Smooth muscle cell (in vitro differentiated cells): ENCODE results near the gene QKI. TPM values are rescaled to one million over a fixed set of nuclear protein-coding genes. Genes with fewer than 3 reads are reported as not detected.
"Not testable (repeated sequence)": the region's sequence is repeated elsewhere in the genome, so short reads cannot be mapped to it uniquely, and the experiment has no call there.

ENCODE experiments used
- DNase-seq: peaks from one replicate; lab custom pipeline; 2025; ENCODE audit not compliant: unreplicated experiment; lab: John Stamatoyannopoulos, UW
- H2AFZ ChIP-seq: fragments of 200-600 bp; sonication (generic); 2 replicates; pipeline ENCODE4 v1.6.0; 2016; ENCODE audit warnings: antibody characterized with exemption, low read depth, mild to moderate bottlenecking
- H3F3A ChIP-seq: fragments of 200-600 bp; sonication (generic); 2 replicates; pipeline ENCODE4 v1.6.0; 2017; ENCODE audit warnings: antibody characterized with exemption, low read depth
- H3K27ac ChIP-seq: fragments of 200-600 bp; sonication (generic); 2 replicates; pipeline ENCODE4 v1.5.1; 2016; ENCODE audit warnings: low read depth, mild to moderate bottlenecking
- H3K27me3 ChIP-seq: fragments of 200-600 bp; sonication (generic); 2 replicates; pipeline ENCODE4 v1.6.1; 2016; ENCODE audit warnings: low read depth, mild to moderate bottlenecking
- H3K36me3 ChIP-seq: fragments of 200-600 bp; sonication (generic); 2 replicates; pipeline ENCODE4 v1.5.1; 2016; ENCODE audit warnings: low read depth
- H3K4me1 ChIP-seq: fragments of 200-600 bp; sonication (generic); 2 replicates; pipeline ENCODE4 v1.5.1; 2016; ENCODE audit warnings: low read depth
- H3K4me2 ChIP-seq: fragments of 200-600 bp; sonication (generic); 2 replicates; pipeline ENCODE4 v1.6.0; 2016; ENCODE audit warnings: mild to moderate bottlenecking
- H3K4me3 ChIP-seq: fragments of 200-600 bp; sonication (generic); 2 replicates; pipeline ENCODE4 v1.5.1; 2016; ENCODE audit warnings: mild to moderate bottlenecking
- H3K79me2 ChIP-seq: fragments of 200-600 bp; sonication (generic); 2 replicates; pipeline ENCODE4 v1.6.0; 2016; ENCODE audit warnings: low read depth, mild to moderate bottlenecking
- H3K9ac ChIP-seq: fragments of 200-600 bp; sonication (generic); 2 replicates; pipeline ENCODE4 v1.6.0; 2016; ENCODE audit warnings: low read depth
- H3K9me3 ChIP-seq: fragments of 200-600 bp; sonication (generic); replicated peaks from 2 replicates; pipeline ENCODE4 v1.5.1; 2016; ENCODE audit warnings: low read depth
- H4K20me1 ChIP-seq: fragments of 200-600 bp; sonication (generic); 2 replicates; pipeline ENCODE4 v1.6.0; 2016; ENCODE audit warnings: low read depth
- whole genome bisulfite sequencing: methylation state at CpG from one replicate; pipeline ENCODE4 v1.1.7; 2016; ENCODE audit warnings: low lambda C conversion rate; 5-methylcytosine and 5-hydroxymethylcytosine counted together
- polyA plus RNA-seq: library from polyadenylated mRNA; unstranded; fragments of >200 nt; fragmentation: Nextera tagmentation; extraction: Ambion mirVana; gene quantifications from 2 replicates; pipeline ENCODE4 v1.2.1, GENCODE V29; 2016
- total RNA-seq: library from RNA; depleted of rRNA; stranded (reverse); fragments of >200 nt; gene quantifications from 2 replicates; pipeline ENCODE4 v1.2.3, GENCODE V29; 2014
- TF ChIP-seq, protein P1 (sequence below): fragments of 200-600 bp; sonication (generic); IDR thresholded peaks from 2 replicates; pipeline ENCODE4 v1.5.1; 2017; ENCODE audit warnings: borderline replicate concordance, mild to moderate bottlenecking, antibody characterized with exemption; ENCODE audit not compliant: insufficient read depth, poor library complexity, severe bottlenecking

Gene QKI
- total and polyA plus RNA-seq, 2 experiments from 2014 or later: 65.1 to 162 TPM

DNA sequence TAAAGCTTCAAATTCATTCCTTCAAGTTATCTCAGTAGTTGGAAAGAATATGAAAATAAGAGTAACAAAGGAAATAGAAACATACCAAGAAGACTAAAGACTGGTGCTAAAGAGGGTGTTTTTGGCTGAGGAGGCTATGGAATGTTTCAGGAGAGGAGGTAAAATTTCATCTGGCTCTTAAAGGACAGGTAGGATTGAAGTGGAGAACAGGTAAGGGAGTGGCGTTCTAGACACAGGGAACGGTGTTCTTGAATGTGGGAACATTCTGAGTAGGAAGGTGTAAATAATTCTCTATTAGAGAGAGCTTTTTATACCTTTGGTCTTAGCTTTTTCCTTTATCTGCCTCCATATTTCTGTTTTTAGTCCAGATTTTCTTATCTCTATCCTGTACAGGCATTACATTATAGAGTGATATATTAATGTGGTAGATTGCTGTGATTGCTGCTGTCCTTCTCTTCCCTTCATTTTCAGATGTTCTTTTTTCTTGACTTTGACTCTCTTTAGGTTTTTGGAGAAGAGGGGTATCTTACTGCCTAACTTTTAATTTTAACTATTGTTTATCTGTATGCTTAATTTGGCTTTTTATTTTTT, 15.4 kb downstream of the QKI start:
- no peaks in the 10 kb centered on the region for H3F3A ChIP-seq
- no peaks in the 10 kb centered on the region for H3K27me3 ChIP-seq
- H3K9ac ChIP-seq: no peak overlapping the region
- peak overlapping the region; percentile 22 for H3K4me2 ChIP-seq
- no peak overlapping the region for H2AFZ ChIP-seq
- peaks cover 31% of the 10 kb centered on the region for H3K4me1 ChIP-seq
- DNase-seq: no peak
- H4K20me1 ChIP-seq: peaks cover 100% of the 10 kb centered on the region
- no peaks in the 10 kb centered on the region for H3K36me3 ChIP-seq
- peaks cover 100% of the 10 kb centered on the region for H3K79me2 ChIP-seq
- no peak overlapping the region for H3K4me3 ChIP-seq
- TF ChIP-seq, protein P1, sequence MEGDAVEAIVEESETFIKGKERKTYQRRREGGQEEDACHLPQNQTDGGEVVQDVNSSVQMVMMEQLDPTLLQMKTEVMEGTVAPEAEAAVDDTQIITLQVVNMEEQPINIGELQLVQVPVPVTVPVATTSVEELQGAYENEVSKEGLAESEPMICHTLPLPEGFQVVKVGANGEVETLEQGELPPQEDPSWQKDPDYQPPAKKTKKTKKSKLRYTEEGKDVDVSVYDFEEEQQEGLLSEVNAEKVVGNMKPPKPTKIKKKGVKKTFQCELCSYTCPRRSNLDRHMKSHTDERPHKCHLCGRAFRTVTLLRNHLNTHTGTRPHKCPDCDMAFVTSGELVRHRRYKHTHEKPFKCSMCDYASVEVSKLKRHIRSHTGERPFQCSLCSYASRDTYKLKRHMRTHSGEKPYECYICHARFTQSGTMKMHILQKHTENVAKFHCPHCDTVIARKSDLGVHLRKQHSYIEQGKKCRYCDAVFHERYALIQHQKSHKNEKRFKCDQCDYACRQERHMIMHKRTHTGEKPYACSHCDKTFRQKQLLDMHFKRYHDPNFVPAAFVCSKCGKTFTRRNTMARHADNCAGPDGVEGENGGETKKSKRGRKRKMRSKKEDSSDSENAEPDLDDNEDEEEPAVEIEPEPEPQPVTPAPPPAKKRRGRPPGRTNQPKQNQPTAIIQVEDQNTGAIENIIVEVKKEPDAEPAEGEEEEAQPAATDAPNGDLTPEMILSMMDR: no peak
- H3K27ac ChIP-seq: no peak overlapping the region
- H3K9me3 ChIP-seq: no peaks in the 10 kb centered on the region
- 95% methylated on average over 2 of the region's 2 CpGs for WGBS

DNA sequence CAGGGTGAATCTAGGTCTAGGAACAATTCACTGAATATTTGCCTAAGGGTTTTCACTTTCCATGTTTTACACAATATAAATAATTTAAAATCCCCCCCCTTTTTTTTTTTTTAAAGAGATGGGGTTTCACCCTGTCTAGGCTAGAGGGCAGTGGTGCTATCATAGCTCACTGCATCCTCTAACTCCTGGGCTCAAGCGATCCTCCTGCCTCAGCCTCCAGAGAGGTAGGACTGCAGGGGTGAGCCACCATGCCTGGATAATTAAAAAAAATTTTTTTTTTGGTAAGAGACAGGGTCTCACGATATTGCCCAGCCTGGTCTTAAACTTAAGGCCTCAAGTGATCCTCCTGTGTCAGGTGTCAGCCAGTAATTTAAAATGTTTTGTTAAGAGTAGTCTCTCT, 17.8 kb downstream of the QKI start:
- no peaks in the 10 kb centered on the region for H3K9me3 ChIP-seq
- no peak overlapping the region for H3K27ac ChIP-seq
- H4K20me1 ChIP-seq: peaks cover 100% of the 10 kb centered on the region
- no peaks in the 10 kb centered on the region for H3K27me3 ChIP-seq
- H3K79me2 ChIP-seq: peaks cover 100% of the 10 kb centered on the region
- peaks cover 24% of the 10 kb centered on the region for H3K4me1 ChIP-seq
- no peaks in the 10 kb centered on the region for H3F3A ChIP-seq
- H3K9ac ChIP-seq: no peak overlapping the region
- TF ChIP-seq, protein P1: no peak
- no peak overlapping the region for H3K4me3 ChIP-seq
- 98% methylated on average over 2 of the region's 2 CpGs for WGBS
- H2AFZ ChIP-seq: no peak overlapping the region
- no peak overlapping the region for H3K4me2 ChIP-seq
- no peak for DNase-seq
- no peaks in the 10 kb centered on the region for H3K36me3 ChIP-seq

DNA sequence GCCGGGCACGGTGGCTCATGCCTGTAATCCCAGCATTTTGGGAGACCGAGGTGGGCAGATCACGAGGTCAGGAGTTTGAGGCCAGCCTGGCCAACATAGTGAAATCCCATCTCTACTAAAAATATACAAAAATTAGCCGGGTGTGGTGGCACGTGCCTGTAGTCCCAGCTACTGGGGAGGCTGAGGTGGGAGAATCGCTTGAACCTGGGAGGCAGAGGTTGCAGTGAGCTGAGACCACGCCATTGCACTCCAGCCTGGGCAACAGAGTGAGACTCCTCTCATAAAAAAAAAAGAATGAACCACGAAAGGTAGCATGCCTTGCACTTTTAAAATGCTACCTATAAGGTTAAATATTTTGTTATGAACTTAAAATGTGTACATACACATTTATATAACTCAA, 19.0 kb downstream of the QKI start:
- not testable (repeated sequence) for H3K27ac ChIP-seq, DNase-seq, H3K4me3 ChIP-seq, H3K9me3 ChIP-seq, H2AFZ ChIP-seq, H3K9ac ChIP-seq, H3F3A ChIP-seq, H3K27me3 ChIP-seq, H3K4me2 ChIP-seq, H3K36me3 ChIP-seq
- Histone ChIP-seq H4K20me1 (peaks cover 100% of the 10 kb centered on the region), H3K79me2 (peaks cover 100% of the 10 kb centered on the region), H3K4me1 (peaks cover 12% of the 10 kb centered on the region)
- over 99% methylated on average over 9 of the region's 9 CpGs for WGBS

DNA sequence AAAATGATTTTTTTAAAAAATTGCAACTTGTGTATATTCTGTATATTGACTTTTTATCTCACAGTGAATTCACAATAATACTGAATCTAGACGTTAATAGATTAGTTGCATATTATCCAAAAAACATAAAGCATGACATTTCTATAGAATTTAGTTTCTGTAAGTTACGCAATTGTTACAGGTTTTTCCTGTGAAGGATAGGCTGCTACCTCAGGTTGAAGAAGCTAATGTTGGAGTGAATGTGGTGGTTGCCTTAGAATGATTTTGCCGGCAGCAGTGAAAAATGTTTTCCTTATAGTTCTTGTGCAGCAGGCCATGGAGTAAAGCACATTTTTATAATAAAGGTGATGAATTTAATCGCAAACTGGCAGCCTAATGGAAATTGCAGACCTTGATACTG, 20.5 kb downstream of the QKI start:
- Histone ChIP-seq H3F3A (no peaks in the 10 kb centered on the region), H2AFZ (no peak overlapping the region), H4K20me1 (peaks cover 100% of the 10 kb centered on the region), H3K27me3 (no peaks in the 10 kb centered on the region), H3K9ac (no peak overlapping the region), H3K4me3 (no peak overlapping the region), H3K36me3 (no peaks in the 10 kb centered on the region), H3K9me3 (no peaks in the 10 kb centered on the region), H3K27ac (no peak overlapping the region), H3K79me2 (peaks cover 100% of the 10 kb centered on the region), H3K4me1 (peaks cover 11% of the 10 kb centered on the region), H3K4me2 (no peak overlapping the region)
- WGBS: 90% methylated on average over 4 of the region's 4 CpGs
- TF ChIP-seq, protein P1: no peak
- DNase-seq: no peak
